NCI-H1092 treated with DMSO at 0.1 percent for 48 hours (cell line): Measurements from ENCODE around the gene PIGL.
"Not testable (repeated sequence)": the region's sequence is repeated elsewhere in the genome, so short reads cannot be mapped to it uniquely, and the experiment has no call there.

Experiments
- DNase-seq: peaks from one replicate; lab custom pipeline; 2025; lab: John Stamatoyannopoulos, UW

Gene PIGL

GRCh38 chr17:16216341-16217001 lies 539 bp upstream of the PIGL start:
- not testable (repeated sequence) for DNase-seq

DNA sequence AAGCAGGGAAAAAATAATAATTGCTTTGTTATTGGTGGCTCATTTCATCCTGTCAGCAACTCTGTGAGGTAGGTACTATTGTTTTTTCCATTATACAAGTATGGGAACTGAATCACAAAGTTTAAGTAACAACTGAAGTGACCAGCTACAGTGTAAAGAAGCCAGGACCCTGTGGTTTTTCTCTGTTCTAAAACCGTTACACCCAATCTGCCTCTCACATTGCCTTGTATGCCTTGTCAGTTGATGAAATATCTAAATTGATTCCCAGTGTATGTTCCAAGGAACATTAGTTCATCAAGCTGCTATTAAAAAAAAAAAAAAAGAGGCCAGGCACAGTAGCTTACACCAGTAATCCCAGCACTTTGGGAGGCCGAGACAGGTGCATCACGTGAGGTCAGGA lies 5.4 kb downstream of the PIGL start:
- no peak for DNase-seq

DNA sequence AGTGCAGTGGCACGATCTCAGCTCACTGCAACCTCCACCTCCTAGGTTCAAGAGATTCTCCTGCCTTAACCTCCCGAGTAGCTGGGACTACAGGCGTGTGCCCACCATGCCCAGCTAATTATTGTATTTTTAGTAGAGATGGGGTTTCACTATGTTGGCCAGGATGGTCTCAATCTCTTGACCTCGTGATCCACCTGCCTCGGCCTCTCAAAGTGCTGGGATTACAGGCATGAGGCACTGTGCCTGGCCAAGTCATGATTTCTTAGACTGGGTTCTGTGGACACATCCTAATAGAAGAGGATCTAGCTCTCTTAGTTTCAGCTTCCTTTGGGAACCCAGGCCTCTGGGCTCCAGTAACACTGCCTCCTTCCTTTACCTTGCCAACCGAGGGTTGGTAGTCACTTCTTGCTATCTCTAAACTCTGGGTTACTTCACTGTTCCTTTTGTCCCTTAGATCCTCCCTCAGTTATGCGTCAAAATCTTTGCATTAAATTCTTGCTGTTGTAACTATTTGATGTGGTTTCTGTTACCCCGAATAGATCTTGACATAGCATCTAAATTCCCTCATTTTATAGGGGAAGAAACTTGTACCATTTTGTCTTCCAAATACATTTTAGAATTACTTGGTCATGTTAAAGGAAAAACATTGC lies 13.0 kb downstream of the PIGL start:
- not testable (repeated sequence) for DNase-seq

DNA sequence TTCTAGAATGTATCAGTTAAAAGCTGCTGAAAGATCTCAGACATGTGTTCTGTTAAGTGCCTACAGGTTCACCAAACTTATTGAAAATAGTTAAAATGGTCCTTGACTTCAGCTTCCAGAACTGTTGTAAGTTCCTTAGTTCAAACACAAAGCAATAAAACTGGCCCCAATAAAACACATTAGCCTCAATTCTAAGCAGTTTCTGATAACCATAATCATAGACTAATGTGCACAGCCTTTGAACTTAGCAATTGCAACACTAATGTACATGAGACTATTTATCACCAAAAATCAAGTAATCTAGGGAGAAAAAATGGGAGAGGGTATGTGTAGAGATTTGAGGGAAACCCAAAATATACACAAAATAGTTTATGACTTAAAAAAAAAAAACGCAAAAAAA lies 15.4 kb downstream of the PIGL start:
- no peak for DNase-seq

DNA sequence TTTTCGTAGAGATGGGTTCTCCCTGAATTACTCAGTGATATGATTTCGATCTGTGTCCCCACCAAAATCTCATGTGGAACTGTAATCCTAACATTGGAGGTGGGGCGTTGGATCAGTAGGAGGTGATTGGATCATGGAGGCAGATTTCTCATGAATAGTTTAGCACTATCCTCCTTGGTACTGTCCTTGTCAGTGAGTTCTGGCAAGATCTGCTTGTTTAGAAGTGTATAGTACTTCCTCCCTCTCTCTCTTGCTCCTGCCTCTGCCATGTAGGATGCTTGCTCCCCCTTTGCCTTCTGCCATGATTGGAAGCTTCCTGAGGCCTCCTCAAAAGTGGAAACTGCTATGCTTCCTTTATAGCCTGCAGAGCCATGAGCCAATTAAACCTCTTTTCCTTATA lies 22.9 kb downstream of the PIGL start:
- no peak for DNase-seq

DNA sequence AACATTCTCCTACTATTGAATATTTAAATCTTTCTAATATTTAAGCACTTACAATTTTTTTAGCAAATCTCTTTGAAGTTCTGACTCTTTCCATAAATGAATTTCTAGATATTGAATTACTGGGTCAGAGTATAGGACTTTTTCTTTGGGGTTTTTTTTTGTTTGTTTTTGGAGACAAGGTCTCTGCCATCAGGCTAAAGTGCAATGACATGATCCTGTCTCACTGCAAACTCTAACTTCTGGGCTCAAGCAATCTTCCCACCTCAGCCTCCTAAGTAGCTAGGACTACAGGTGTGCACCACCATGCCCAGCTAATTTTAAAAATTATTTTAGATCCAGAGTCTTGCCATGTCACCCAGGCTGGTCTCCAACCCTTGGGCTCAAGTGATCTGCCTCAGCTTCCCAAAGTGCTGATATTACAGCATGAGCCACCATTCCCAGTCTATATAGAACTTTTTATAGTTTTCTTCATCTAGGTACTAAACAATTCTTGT lies 24.9 kb downstream of the PIGL start:
- DNase-seq = no peak

GRCh38 chr17:16243385-16243784 lies 26.4 kb downstream of the PIGL start:
- DNase-seq = no peak

DNA sequence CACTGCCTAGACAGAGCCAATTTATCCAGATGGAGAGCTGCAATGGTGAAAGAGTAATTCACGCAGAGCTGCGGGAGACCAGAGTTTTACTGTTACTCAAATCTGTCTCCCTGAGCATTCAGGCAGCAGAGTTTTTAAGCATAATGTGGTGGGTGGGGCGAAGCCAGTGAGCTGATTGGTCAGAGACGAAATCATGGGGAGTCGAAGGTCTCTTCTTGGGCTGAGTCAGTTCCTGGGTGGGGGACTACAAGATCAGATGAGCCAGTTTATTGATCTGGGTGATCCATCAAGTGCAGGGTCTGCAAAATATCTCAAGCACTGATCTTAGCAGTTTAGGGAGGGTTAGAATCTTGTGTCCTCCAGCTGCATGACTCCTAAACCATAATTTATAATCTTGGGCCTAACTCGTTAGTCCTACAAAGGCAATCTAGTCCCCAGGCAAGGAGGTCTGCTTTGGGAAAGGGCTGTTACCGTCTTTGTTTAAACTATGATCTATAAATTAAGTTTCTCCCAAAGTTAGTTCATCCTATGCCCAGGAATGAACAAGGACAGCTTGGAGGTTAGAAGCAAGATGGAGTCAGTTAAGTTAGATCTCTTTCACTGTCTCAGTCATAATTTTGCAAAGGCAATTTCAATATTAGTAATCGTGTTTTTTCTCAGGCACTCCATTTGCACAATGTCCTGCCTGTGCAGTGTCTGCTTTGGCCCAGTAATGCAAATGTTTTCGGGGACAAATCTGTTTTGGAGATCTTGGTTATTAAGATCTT lies 27.0 kb downstream of the PIGL start:
- no peak for DNase-seq

DNA sequence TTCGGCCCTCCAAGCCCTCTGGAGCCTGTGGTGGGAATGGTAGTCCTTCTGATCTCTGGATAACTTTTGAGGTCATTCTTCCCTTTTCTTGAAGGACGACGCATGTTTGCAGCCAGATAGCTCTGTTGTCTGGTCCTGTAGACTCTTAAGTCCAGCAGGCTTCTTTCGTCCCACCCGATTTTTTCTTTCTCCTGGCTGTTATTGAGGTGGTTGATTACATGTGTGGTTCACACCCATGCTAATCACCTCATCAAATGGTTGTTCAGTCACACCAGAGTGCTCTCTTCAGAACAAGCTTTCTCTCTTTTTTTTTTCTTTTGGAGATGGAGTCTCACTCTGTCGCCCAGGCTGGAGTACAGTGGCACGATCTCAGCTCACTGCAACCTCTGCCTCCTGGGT lies 30.6 kb downstream of the PIGL start:
- DNase-seq = no peak

GRCh38 chr17:16250635-16251034 lies 33.6 kb downstream of the PIGL start:
- DNase-seq = no peak

- no peak for DNase-seq
Measured at GRCh38 chr17:16251043-16251442, 34.0 kb downstream of the PIGL start.

DNA sequence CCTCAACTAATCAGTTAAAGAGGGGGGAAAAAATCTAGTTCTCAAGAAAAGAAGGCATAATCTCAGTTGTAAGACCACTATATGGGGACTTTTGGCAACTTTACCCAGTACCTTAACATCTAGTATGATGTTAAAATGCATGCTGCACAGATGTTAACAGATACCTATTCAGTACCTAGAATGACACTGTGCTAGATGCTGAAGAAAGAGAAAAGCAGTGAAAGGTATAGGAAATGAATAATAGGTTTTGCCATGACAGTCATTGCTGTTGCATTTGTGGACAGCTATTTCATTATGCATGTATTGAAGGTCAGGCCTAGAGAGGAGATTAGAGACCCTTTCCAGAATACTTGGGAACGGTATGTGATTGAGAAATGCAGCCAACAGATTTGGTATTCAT lies 34.5 kb downstream of the PIGL start:
- DNase-seq = no peak

GRCh38 chr17:16254773-16255400 lies 37.9 kb downstream of the PIGL start:
- no peak for DNase-seq

DNA sequence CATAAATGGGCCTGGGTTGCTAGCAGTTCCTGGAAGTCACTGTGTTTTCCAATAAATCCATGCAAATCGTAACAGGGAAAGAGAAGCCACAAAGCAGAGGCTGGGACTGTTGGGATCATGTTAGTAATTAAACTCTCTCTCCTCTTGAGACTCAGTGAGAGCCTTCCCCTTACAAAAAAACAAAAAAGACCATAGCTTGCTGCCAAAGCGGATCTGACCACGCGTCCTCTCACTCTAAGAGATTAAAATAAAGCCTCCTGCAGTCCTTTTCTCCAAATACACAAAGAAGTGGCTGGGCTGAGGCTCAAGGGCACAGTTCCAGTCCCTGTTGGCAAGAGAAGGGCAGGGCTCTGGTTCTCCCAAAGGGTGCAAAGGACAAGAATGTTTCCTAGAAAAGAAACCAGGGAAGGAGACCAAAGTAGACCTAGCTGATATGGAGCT lies 38.5 kb downstream of the PIGL start:
- DNase-seq = peak; percentile 19

GRCh38 chr17:16258901-16259300 lies 41.9 kb downstream of the PIGL start:
- no peak for DNase-seq

GRCh38 chr17:16259926-16260325 lies 42.9 kb downstream of the PIGL start:
- no peak for DNase-seq

DNA sequence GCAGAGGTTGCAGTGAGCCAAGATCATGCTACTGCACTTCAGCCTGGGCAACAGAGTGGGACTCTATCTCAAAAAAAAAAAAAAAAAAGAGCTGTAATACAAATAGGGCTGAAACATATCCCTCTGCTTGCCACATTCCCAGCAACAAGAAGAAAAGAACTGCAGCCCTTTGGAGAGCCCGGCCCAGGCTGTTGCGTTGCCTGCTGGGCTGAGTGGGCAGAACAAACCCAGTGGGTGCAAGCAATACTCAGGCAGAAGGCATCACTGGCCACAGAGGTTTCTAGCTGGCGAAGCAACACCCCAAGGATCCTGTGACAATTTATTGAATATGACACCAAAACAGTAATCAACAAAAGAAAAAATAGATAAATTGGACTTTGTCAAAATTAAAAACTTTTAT lies 44.0 kb downstream of the PIGL start:
- no peak for DNase-seq

DNA sequence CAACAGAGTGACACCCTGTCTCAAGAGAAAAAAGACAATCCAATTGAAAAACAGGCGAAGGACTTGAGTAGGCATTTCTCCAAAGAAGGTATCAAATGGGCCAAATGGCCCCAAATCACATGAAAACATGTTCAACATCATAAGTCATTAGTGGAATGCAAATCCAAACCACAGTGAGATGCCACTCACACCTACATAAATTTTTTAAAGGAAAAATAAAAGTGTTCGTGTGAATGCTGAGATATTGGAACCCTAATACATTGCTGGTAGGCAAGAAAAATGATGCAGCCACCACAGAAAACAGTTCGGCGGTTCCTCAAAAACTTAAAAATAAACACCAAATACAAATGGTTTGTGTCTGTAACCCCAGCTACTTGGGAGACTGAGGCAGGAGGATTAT lies 45.2 kb downstream of the PIGL start:
- DNase-seq = no peak

- no peak for DNase-seq
Measured at GRCh38 chr17:16267174-16267573, 50.2 kb downstream of the PIGL start.

DNA sequence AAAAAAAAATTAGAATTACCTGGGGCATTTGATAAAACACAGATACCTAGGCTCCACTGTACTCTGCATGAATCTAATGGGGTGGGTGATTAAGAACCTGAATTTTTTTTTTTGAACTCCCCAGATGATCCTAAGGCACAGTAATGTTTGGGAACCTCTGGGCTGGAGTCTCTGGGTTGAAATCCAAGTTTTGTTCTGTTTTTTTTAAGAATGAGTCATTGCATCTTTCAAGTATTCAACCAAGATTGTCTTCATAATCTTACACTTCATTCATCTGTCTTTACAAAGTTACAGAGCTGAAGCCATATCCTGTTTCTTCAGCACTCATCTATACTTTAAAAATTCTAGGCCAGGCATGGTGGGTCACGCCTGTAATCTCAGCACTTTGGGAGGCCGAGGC lies 52.6 kb downstream of the PIGL start:
- no peak for DNase-seq

DNA sequence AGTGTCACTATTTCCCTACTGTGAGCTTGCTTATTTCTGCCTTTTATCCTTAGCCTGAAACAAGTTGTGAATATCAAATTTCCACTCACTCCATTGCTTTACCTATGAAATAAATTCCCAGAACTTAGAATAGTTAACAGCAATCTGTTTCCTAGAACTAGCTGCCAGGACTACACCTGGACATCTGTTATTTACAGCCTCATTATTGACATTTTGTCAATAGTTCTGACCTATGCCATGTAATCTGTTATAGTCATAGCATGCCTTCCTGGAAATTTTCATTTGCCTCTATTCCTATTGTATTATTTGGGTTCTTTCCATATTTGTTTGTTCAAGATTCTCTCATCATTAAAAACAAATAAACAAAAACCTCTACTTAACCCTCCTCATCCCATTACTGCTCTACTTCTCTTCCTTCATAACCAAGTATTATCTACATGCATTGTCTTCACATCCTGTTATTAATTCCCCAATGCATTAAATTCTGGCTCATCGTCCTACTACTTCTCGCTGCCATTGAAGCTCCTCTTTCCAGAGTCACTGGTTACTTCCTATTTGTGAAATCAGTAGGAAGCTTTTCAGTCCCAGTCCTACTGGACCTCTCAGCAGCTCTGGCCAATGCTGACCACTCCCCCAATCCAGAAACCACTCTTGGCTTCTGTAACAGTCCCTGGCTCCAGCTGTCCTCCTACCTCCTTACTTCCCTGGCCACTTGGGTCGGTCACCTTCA lies 55.3 kb downstream of the PIGL start:
- no peak for DNase-seq

GRCh38 chr17:16273499-16273898 lies 56.5 kb downstream of the PIGL start:
- no peak for DNase-seq
